Measurements from ENCODE around the gene PGRMC2. TPM values are rescaled to one million over a fixed set of nuclear protein-coding genes. Genes with fewer than 3 reads are reported as not detected.

Gene PGRMC2
- 63.0 TPM for total RNA-seq
- long read RNA-seq, transcript PGRMC2-208 (3 exons, 3,783 nt), result major isoform, 67 of 69 reads
- long read RNA-seq, partial matches to known transcripts, result 0 of 69 reads
- long read RNA-seq, other reads (novel, unspliced or antisense), result 1 of 69 reads

- H3K27me3 ChIP-seq, result no peaks in the 10 kb centered on the region
- ATAC-seq (no peak), DNase-seq (no peak)
- H3K4me3 ChIP-seq, result peak within 1 kb of the TSS; percentile 88
- H3K27ac ChIP-seq, result peak within 1 kb of the TSS; percentile 95
- intact Hi-C loops (cut with DNase I), result no loop called here
- no peaks in the 10 kb centered on the region for H3K9me3 ChIP-seq
- no peaks in the 10 kb centered on the region for H3K36me3 ChIP-seq
- no peak for TF ChIP-seq CTCF (IDR thresholded peaks at IDR 0.05)
- H3K4me1 ChIP-seq, result peaks cover 20% of the 10 kb centered on the region
Observed at GRCh38 chr4:128287141-128287870, at the start of gene PGRMC2. PGRMC2 (minus strand) TSS chr4:128287813; CDS start chr4:128287790, 23 bp downstream.

GRCh38 chr4:128335541-128335940, 47.9 kb upstream of the PGRMC2 start:
- Histone ChIP-seq H3K27me3 (no peaks in the 10 kb centered on the region), H3K4me1 (no peaks in the 10 kb centered on the region), H3K4me3 (no peak overlapping the region), H3K36me3 (no peaks in the 10 kb centered on the region), H3K27ac (no peak overlapping the region), H3K9me3 (no peaks in the 10 kb centered on the region)
- DNase-seq (no peak), ATAC-seq (no peak)
- intact Hi-C loops (cut with DNase I), result no loop called here
- no peak for TF ChIP-seq CTCF (IDR thresholded peaks at IDR 0.05)

GRCh38 chr4:128334256-128334655, 46.6 kb upstream of the PGRMC2 start:
- no peaks in the 10 kb centered on the region for H3K36me3 ChIP-seq
- no peak for TF ChIP-seq CTCF (IDR thresholded peaks at IDR 0.05)
- no peaks in the 10 kb centered on the region for H3K4me1 ChIP-seq
- no peaks in the 10 kb centered on the region for H3K27me3 ChIP-seq
- H3K4me3 ChIP-seq, result no peak overlapping the region
- H3K27ac ChIP-seq, result no peak overlapping the region
- ATAC-seq (no peak), DNase-seq (no peak)
- H3K9me3 ChIP-seq, result no peaks in the 10 kb centered on the region
- intact Hi-C loops (cut with DNase I), result no loop called here

GRCh38 chr4:128333309-128334018, 45.9 kb upstream of the PGRMC2 start:
- ATAC-seq, result peak; percentile 61
- TF ChIP-seq CTCF (IDR thresholded peaks at IDR 0.05), result no peak
- no peaks in the 10 kb centered on the region for H3K27me3 ChIP-seq
- no peak for DNase-seq
- no peak overlapping the region for H3K4me3 ChIP-seq
- intact Hi-C loops (cut with DNase I), result no loop called here
- no peaks in the 10 kb centered on the region for H3K36me3 ChIP-seq
- no peaks in the 10 kb centered on the region for H3K9me3 ChIP-seq
- no peak overlapping the region for H3K27ac ChIP-seq
- H3K4me1 ChIP-seq, result no peaks in the 10 kb centered on the region

- H3K36me3 ChIP-seq, result no peaks in the 10 kb centered on the region
- no peak for TF ChIP-seq CTCF (IDR thresholded peaks at IDR 0.05)
- no peak for ATAC-seq
- intact Hi-C loops (cut with DNase I), result no loop called here
- H3K4me3 ChIP-seq, result no peak overlapping the region
- H3K4me1 ChIP-seq, result no peaks in the 10 kb centered on the region
- no peaks in the 10 kb centered on the region for H3K27me3 ChIP-seq
- no peak for DNase-seq
- no peak overlapping the region for H3K27ac ChIP-seq
- no peaks in the 10 kb centered on the region for H3K9me3 ChIP-seq
Observed at GRCh38 chr4:128332081-128332480, 44.5 kb upstream of the PGRMC2 start.

Data from upper lobe of right lung (tissue), 1 donor.